Loucy (cell line): ENCODE results near the gene HDLBP.

Source experiments
- H2AFZ ChIP-seq: fragments of 200-600 bp; sonication (generic); 2 replicates; pipeline ENCODE4 v1.6.0; 2016; ENCODE audit warnings: antibody characterized with exemption, mild to moderate bottlenecking, low read length, moderate library complexity
- H3F3A ChIP-seq: fragments of 200-600 bp; 2 replicates; pipeline ENCODE4 v1.6.0; 2016; ENCODE audit warnings: antibody characterized with exemption, low read depth, mild to moderate bottlenecking
- H3K27me3 ChIP-seq: fragments of 200-600 bp; sonication (generic); 2 replicates; pipeline ENCODE4 v1.6.1; 2014; ENCODE audit warnings: low read length, mild to moderate bottlenecking; ENCODE audit not compliant: insufficient read depth, poor library complexity, severe bottlenecking
- H3K36me3 ChIP-seq: fragments of 200-600 bp; sonication (generic); 2 replicates; pipeline ENCODE4 v1.6.1; 2016; ENCODE audit warnings: low read length; ENCODE audit not compliant: insufficient read depth
- H3K4me1 ChIP-seq: fragments of 200-600 bp; sonication (generic); 2 replicates; pipeline ENCODE4 v1.5.1; 2014; ENCODE audit warnings: low read length, mild to moderate bottlenecking; ENCODE audit not compliant: insufficient read depth, poor library complexity, severe bottlenecking
- H3K4me2 ChIP-seq: fragments of 200-600 bp; sonication (generic); 2 replicates; pipeline ENCODE4 v1.6.0; 2014; ENCODE audit warnings: antibody characterized with exemption, low read length, low read depth, mild to moderate bottlenecking; ENCODE audit not compliant: poor library complexity, severe bottlenecking
- H3K4me3 ChIP-seq: fragments of 200-600 bp; sonication (generic); 2 replicates; pipeline ENCODE4 v1.5.1; 2014; ENCODE audit warnings: low read length, mild to moderate bottlenecking, mixed read lengths; ENCODE audit not compliant: poor library complexity, severe bottlenecking
- H3K79me2 ChIP-seq: fragments of 200-600 bp; sonication (generic); 2 replicates; pipeline ENCODE4 v1.6.1; 2014; ENCODE audit warnings: low read length; ENCODE audit not compliant: insufficient read depth
- H3K9ac ChIP-seq: fragments of 200-600 bp; sonication (generic); 2 replicates; pipeline ENCODE4 v1.6.0; 2014; ENCODE audit warnings: mild to moderate bottlenecking, low read depth, low read length, moderate library complexity; ENCODE audit not compliant: poor library complexity, severe bottlenecking
- H3K9me2 ChIP-seq: fragments of 200-600 bp; sonication (generic); replicated peaks from 2 replicates; pipeline ENCODE4 v1.6.1; 2016; ENCODE audit warnings: low read depth, low read length, mixed read lengths
- H3K9me3 ChIP-seq: fragments of 200-600 bp; sonication (generic); 2 replicates; pipeline ENCODE4 v1.6.1; 2014; ENCODE audit warnings: mild to moderate bottlenecking, antibody characterized with exemption, low read length, low read depth; ENCODE audit not compliant: insufficient read depth
- H4K20me1 ChIP-seq: fragments of 200-600 bp; sonication (generic); 2 replicates; pipeline ENCODE4 v1.6.0; 2014; ENCODE audit warnings: antibody characterized with exemption, low read length, mild to moderate bottlenecking; ENCODE audit not compliant: insufficient read depth, poor library complexity, severe bottlenecking
- EZH2phosphoT487 ChIP-seq: fragments of 200-600 bp; IDR thresholded peaks from 2 replicates; pipeline ENCODE4 v1.6.1; 2018; ENCODE audit warnings: antibody characterized with exemption, mild to moderate bottlenecking, moderate library complexity, borderline replicate concordance
- TF ChIP-seq, protein P1 (sequence below): fragments of 200-600 bp; sonication (generic); conservative IDR thresholded peaks from 2 replicates; pipeline ENCODE4 v1.5.1; 2014; ENCODE audit warnings: mild to moderate bottlenecking, antibody characterized with exemption, low read length

Gene HDLBP

GRCh38 chr2:241189093-241189855, 126.2 kb downstream of the HDLBP start:
- Histone ChIP-seq H3K4me1 (no peaks in the 10 kb centered on the region), H3K9ac (no peak overlapping the region), H3K36me3 (no peaks in the 10 kb centered on the region), H3F3A (no peaks in the 10 kb centered on the region), H2AFZ (no peak overlapping the region), H3K79me2 (no peaks in the 10 kb centered on the region), H3K27me3 (no peaks in the 10 kb centered on the region), H3K4me3 (no peak overlapping the region), H3K9me3 (no peaks in the 10 kb centered on the region), H4K20me1 (no peaks in the 10 kb centered on the region), H3K4me2 (no peak overlapping the region), H3K9me2 (no peaks in the 10 kb centered on the region)
- TF ChIP-seq, protein P1, sequence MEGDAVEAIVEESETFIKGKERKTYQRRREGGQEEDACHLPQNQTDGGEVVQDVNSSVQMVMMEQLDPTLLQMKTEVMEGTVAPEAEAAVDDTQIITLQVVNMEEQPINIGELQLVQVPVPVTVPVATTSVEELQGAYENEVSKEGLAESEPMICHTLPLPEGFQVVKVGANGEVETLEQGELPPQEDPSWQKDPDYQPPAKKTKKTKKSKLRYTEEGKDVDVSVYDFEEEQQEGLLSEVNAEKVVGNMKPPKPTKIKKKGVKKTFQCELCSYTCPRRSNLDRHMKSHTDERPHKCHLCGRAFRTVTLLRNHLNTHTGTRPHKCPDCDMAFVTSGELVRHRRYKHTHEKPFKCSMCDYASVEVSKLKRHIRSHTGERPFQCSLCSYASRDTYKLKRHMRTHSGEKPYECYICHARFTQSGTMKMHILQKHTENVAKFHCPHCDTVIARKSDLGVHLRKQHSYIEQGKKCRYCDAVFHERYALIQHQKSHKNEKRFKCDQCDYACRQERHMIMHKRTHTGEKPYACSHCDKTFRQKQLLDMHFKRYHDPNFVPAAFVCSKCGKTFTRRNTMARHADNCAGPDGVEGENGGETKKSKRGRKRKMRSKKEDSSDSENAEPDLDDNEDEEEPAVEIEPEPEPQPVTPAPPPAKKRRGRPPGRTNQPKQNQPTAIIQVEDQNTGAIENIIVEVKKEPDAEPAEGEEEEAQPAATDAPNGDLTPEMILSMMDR: no peak
- no peak for TF ChIP-seq EZH2phosphoT487

- Histone ChIP-seq H3K27me3 (no peaks in the 10 kb centered on the region), H3K4me2 (no peak within 1 kb of the TSS), H3K9me3 (no peaks in the 10 kb centered on the region), H3K36me3 (peaks cover 3% of the 10 kb centered on the region; the same call in 1 of the 2 replicates), H3K79me2 (no peaks in the 10 kb centered on the region), H3K4me1 (no peaks in the 10 kb centered on the region), H2AFZ (no peak within 1 kb of the TSS), H4K20me1 (no peaks in the 10 kb centered on the region), H3K9me2 (no peaks in the 10 kb centered on the region), H3F3A (no peaks in the 10 kb centered on the region), H3K9ac (no peak within 1 kb of the TSS), H3K4me3 (no peak within 1 kb of the TSS)
- TF ChIP-seq, protein P1: no peak
- TF ChIP-seq EZH2phosphoT487: no peak
Observed at GRCh38 chr2:241188361-241189092, 126.9 kb downstream of the HDLBP start, which contains the start of gene ANO7. TSS of gene ANO7 (plus strand) at chr2:241188677. CDS start at chr2:241190064, 1,387 bp downstream.

DNA sequence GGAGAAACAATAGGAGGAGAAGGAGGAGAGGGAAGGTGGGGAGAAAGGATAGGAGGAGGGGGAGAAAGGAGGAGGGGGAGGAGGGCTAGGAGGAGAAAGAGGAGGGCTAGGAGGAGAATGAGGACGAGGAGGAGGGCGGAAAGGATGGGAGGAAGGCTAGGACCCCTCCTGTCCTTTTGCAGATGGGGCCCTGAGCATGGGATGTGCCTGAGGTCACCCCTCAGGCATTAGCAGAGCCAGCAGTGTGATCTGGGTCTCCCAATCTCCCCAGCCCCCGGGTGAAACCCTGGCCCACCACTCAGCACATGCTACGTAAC, 127.6 kb downstream of the HDLBP start:
- Histone ChIP-seq H3K9ac (no peak overlapping the region), H3K27me3 (no peaks in the 10 kb centered on the region), H3K4me3 (no peak overlapping the region), H4K20me1 (no peaks in the 10 kb centered on the region), H3K36me3 (peaks cover 10% of the 10 kb centered on the region; the same call in 1 of the 2 replicates), H3K4me2 (no peak overlapping the region), H3K9me3 (no peaks in the 10 kb centered on the region), H3K79me2 (no peaks in the 10 kb centered on the region), H3K9me2 (no peaks in the 10 kb centered on the region), H3K4me1 (no peaks in the 10 kb centered on the region), H3F3A (no peaks in the 10 kb centered on the region), H2AFZ (no peak overlapping the region)
- TF ChIP-seq, protein P1: no peak
- TF ChIP-seq EZH2phosphoT487: no peak
